NB4 (cell line): ENCODE results near the gene SMIM35.

Source experiments
- DNase-seq: peaks from one replicate; pipeline ENCODE4 v3.0.0; 2010; ENCODE audit warnings: low read depth
- H3K4me3 ChIP-seq: one replicate; pipeline ENCODE4 v1.5.1; 2011; ENCODE audit warnings: mild to moderate bottlenecking, low read depth, low read length, moderate library complexity
- MAX ChIP-seq: IDR thresholded peaks from 2 replicates; pipeline ENCODE4 v1.6.1; 2011; ENCODE audit warnings: low read depth, low read length
- MYC ChIP-seq: IDR thresholded peaks from 2 replicates; pipeline ENCODE4 v1.6.1; 2011; ENCODE audit warnings: low read depth, low read length
- POLR2A ChIP-seq: IDR thresholded peaks from 2 replicates; pipeline ENCODE4 v1.6.1; 2011; ENCODE audit warnings: mild to moderate bottlenecking; ENCODE audit not compliant: insufficient read length; ENCODE audit errors: extremely low read depth
- TF ChIP-seq, protein P1 (sequence below): IDR thresholded peaks from one replicate; pipeline ENCODE4 v1.5.1; 2012; ENCODE audit warnings: low read depth, low read length

The SMIM35 gene

GRCh38 chr11:118111019-118111743, 24.4 kb upstream of the SMIM35 start:
- no peak for DNase-seq
- TF ChIP-seq MYC (no peak), MAX (no peak), POLR2A (no peak)
- TF ChIP-seq, protein P1, sequence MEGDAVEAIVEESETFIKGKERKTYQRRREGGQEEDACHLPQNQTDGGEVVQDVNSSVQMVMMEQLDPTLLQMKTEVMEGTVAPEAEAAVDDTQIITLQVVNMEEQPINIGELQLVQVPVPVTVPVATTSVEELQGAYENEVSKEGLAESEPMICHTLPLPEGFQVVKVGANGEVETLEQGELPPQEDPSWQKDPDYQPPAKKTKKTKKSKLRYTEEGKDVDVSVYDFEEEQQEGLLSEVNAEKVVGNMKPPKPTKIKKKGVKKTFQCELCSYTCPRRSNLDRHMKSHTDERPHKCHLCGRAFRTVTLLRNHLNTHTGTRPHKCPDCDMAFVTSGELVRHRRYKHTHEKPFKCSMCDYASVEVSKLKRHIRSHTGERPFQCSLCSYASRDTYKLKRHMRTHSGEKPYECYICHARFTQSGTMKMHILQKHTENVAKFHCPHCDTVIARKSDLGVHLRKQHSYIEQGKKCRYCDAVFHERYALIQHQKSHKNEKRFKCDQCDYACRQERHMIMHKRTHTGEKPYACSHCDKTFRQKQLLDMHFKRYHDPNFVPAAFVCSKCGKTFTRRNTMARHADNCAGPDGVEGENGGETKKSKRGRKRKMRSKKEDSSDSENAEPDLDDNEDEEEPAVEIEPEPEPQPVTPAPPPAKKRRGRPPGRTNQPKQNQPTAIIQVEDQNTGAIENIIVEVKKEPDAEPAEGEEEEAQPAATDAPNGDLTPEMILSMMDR, result no peak
- no peak overlapping the region for H3K4me3 ChIP-seq

DNA sequence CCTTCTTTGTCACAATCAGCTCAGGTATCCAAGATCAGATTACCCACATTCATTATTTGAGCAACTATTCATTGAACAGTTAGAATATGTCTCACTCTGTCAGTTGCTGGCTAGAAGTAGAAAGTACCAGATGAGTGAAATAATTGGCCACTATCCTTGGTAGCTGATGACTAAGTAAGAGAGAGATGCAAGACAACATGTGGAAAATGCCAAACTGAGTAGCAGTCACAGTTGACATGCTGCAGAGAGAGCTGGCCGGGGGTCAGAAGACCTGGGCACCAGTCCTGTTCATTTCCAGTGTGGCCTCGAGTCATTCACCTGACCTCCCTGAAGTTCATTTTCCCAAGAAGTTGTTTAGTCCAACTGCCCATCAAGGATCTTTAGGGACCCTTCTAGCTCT, 22.5 kb upstream of the SMIM35 start:
- no peak for DNase-seq
- no peak overlapping the region for H3K4me3 ChIP-seq
- TF ChIP-seq MAX, result no peak
- TF ChIP-seq MYC, result no peak
- TF ChIP-seq, protein P1, result no peak
- TF ChIP-seq POLR2A, result no peak

- H3K4me3 ChIP-seq, result no peak overlapping the region
- DNase-seq, result no peak
- TF ChIP-seq POLR2A, result no peak
- TF ChIP-seq MAX, result no peak
- no peak for TF ChIP-seq MYC
- TF ChIP-seq, protein P1, result no peak
Measured at GRCh38 chr11:118108513-118108912, 21.8 kb upstream of the SMIM35 start.

DNA sequence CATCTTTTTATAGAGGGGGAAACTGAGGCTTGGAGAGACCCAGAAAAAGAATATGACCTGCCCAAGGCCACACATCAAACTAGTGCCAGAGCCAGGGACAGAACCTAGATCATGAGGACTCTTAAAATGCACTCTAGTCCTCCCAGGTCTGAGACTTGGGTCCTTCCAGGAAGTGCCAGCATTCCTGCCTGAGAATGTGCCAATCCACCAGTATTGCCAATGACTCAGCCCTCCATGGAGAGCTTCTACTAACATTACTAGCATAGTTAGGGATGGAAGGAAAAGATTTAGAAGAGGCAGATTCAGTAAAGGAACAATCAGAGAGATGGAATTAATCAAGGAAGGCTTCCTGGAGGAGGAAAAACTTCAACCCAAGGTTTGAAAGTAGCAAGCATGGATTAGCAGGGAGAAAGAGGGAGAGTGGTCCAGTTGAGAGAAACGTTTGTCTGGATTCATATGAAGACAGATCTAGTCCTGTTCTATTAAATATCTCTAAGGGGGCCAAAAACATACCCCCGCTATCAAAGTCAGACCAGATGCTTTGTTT, 20.1 kb upstream of the SMIM35 start:
- TF ChIP-seq POLR2A (no peak), MYC (no peak), MAX (no peak)
- TF ChIP-seq, protein P1, result no peak
- no peak for DNase-seq

GRCh38 chr11:118105657-118106305, 19.0 kb upstream of the SMIM35 start:
- TF ChIP-seq MAX (no peak), MYC (no peak), POLR2A (no peak)
- TF ChIP-seq, protein P1, result no peak

More for the DNA sequence above, 20.1 kb upstream of the SMIM35 start:
- H3K4me3 ChIP-seq, result no peak overlapping the region

More at GRCh38 chr11:118105657-118106305, 19.0 kb upstream of the SMIM35 start:
- no peak overlapping the region for H3K4me3 ChIP-seq
- DNase-seq, result no peak
